Measurements from ENCODE around the gene SIL1.
"Not testable (repeated sequence)": the region's sequence is repeated elsewhere in the genome, so short reads cannot be mapped to it uniquely, and the experiment has no call there.

Gene SIL1

GRCh38 chr5:139061856-139062255, 136.3 kb downstream of the SIL1 start:
- no peak for DNase-seq (ENCODE audit: low read depth)
- no peak overlapping the region for H3K4me3 ChIP-seq (ENCODE audit: low read depth, low read length)
- no peak for TF ChIP-seq CTCF (IDR thresholded peaks at IDR 0.05; ENCODE audit: control insufficient read depth, extremely low read depth, insufficient read depth)

DNA sequence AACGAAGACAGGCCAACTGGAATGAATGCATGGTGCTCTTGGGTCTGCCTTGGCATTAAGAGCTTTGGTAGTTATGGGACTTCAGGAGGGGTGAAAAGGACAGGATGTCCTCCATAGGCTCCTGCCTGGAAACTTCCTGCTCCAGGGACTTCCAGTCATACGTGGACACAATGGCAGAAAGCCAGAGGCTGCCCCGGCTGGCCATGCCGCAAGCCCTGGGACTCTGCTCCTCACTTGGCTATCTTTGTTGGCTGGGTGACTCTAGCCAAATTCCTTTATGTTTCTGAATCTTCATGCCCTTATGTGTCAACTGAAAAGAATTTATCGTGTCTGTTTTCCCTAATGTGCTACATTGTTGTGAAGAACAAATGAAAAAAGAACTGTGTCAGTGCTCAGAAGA, 136.9 kb downstream of the SIL1 start:
- TF ChIP-seq CTCF (IDR thresholded peaks at IDR 0.05; ENCODE audit: control insufficient read depth, extremely low read depth, insufficient read depth): no peak
- DNase-seq (ENCODE audit: low read depth): peak; percentile 47
- no peak overlapping the region for H3K4me3 ChIP-seq (ENCODE audit: low read depth, low read length)

DNA sequence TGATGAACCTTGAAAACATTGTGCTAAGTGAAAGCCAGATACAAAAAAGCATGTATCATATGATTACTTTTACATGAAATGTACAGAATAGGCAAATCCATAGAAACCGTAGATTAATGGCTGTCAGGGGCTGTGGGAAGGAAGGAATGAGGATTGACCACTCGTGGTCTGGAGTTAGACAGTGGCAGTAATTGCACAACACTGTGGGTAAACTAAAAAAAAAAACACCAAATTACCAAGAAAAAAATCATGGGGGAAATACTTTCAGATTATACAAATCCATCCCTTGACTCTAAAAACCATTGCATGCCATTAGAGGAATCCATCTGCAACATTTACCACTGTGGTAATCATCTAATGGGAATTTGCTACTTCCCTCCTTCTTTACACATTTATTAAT, 140.0 kb downstream of the SIL1 start:
- no peak for TF ChIP-seq CTCF (IDR thresholded peaks at IDR 0.05; ENCODE audit: control insufficient read depth, extremely low read depth, insufficient read depth)
- DNase-seq (ENCODE audit: low read depth): no peak

DNA sequence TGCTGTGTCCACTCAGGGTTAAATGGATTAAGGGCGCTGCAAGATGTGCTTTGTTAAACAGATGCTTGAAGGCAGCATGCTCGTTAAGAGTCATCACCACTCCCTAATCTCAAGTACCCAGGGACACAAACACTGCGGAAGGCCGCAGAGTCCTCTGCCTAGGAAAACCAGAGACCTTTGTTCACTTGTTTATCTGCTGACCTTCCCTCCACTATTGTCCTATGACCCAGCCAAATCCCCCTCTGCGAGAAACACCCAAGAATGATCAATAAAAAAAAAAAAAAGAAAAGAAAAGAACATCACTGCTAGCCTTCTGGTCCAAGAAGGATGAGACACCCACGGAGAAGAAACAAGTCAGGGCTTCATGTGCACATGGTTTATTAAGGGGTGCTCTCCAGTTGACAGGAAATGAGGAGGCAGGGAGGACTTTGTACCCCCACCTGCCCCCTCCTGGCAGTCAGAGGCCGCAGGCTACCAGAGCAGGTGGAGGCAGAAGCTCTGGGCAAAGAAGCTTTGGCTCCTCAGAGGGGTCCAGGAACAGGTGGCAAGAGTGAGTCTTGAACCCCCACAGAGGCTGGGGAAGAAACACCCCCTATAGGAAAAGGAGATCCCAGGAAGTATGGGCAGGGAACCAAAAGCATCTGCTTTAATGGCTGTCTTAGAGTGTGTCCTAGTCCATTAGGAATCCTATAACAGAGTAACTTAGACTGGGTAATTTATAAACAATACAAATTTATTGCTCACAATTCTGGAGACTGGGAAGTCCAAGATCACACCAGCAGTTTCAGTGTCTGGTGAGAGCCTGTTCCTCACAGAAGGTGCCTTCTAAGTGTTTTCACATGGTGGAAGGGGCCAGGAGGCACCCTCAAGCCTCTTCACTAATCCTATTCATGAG, 140.9 kb downstream of the SIL1 start:
- DNase-seq (ENCODE audit: low read depth); H3K4me3 ChIP-seq (ENCODE audit: low read depth, low read length): not testable (repeated sequence)

More for the DNA sequence above, 140.0 kb downstream of the SIL1 start:
- no peak overlapping the region for H3K4me3 ChIP-seq (ENCODE audit: low read depth, low read length)

DNA sequence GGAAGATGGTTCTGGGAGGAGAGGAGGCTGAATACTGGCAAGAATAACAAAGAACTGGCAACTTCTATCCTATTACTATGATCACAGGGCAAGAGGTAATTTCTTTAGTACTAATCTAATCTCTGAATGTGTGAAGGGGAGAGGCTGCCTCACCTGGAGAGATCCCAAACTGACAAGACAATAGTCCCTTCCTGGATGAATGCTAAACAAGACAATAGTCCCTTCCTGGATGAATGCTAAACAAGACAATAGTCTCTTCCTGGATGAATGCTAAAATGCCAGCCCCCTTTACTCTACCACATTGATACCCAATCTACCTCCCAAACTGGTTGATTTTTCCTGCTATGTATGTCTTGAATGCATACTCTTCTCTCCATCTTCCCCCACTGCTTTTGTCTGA, 145.2 kb downstream of the SIL1 start:
- no peak for DNase-seq (ENCODE audit: low read depth)
- no peak for TF ChIP-seq CTCF (IDR thresholded peaks at IDR 0.05; ENCODE audit: control insufficient read depth, extremely low read depth, insufficient read depth)
- no peak overlapping the region for H3K4me3 ChIP-seq (ENCODE audit: low read depth, low read length)

DNA sequence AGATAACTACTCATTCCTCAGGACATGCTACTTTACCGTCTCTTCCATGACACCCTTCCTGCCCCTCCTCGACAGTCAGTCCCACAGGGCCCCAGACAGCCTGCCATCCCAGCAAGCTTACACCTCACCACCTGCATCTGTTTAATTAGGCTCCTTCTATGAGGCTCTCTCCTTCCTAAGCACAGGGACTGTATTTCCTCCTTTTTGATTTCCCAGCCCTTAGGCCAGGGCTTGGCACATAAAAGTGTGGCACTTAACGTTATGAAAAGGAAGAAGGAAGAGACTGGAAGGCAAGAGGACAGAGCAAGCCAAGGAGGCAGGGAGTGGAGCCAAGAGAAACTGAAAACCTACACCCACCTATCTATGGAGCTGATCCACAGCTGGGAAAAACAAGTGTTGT, 146.8 kb downstream of the SIL1 start:
- H3K4me3 ChIP-seq (ENCODE audit: low read depth, low read length): no peak overlapping the region
- peak; percentile 77 for DNase-seq (ENCODE audit: low read depth)
- no peak for TF ChIP-seq CTCF (IDR thresholded peaks at IDR 0.05; ENCODE audit: control insufficient read depth, extremely low read depth, insufficient read depth)

- no peak for DNase-seq (ENCODE audit: low read depth)
- TF ChIP-seq CTCF (IDR thresholded peaks at IDR 0.05; ENCODE audit: control insufficient read depth, extremely low read depth, insufficient read depth): no peak
- no peak overlapping the region for H3K4me3 ChIP-seq (ENCODE audit: low read depth, low read length)
Measured at GRCh38 chr5:139050432-139050831, 147.7 kb downstream of the SIL1 start.

All from LNCaP clone FGC (cell line).